T-cell (primary cell): ENCODE results near the gene MAT2A. TPM values are rescaled to one million over a fixed set of nuclear protein-coding genes. Genes with fewer than 3 reads are reported as not detected.

Source experiments
- ATAC-seq, 4 experiments: fragments of 200-7000 bp in 3 of 4; fragments of 150-1000 bp in 1 of 4; cut with Tn5 transposase; replicated peaks in 1 of 4; 1 replicate in 3 of 4; 2 replicates in 1 of 4; pipeline ENCODE4 v1.10.0; 2021; ENCODE audit warnings: moderate library complexity in 3 of 4, mild to moderate bottlenecking in 2 of 4, moderate number of reproducible peaks in 1 of 4
- CTCF ChIA-PET, 2 donors: fragments of 300-600 bp; sonication (Branson Sonifier 250); formaldehyde crosslinking; loops; one replicate each; lab custom pipeline; 2022; ENCODE audit warnings: antibody characterized with exemption in 2 of 2; lab: Charles Lee
- POLR2A ChIA-PET, 2 donors: fragments of 300-600 bp; sonication (Branson Sonifier 250); formaldehyde crosslinking; loops; one replicate each; lab custom pipeline; 2022; ENCODE audit warnings: antibody characterized with exemption in 2 of 2; lab: Charles Lee
- DNase-seq, 35 experiments: peaks; one replicate each; pipeline versions ENCODE4 v3.0.0 to v3.0.0-alpha.2; 2013 to 2023
- H3K27ac ChIP-seq: one replicate; pipeline ENCODE4 v1.5.1; 2013; ENCODE audit warnings: low read length
- H3K27me3 ChIP-seq, 2 experiments: replicated peaks in 1 of 2; 1 replicate in 1 of 2; 2 replicates in 1 of 2; pipeline versions ENCODE4 v1.6.1 to v1.7.0; 2013; ENCODE audit warnings: low read length in 1 of 2, mixed read lengths in 1 of 2; ENCODE audit not compliant: control insufficient read depth in 2 of 2, insufficient read depth in 2 of 2; ENCODE audit errors: extremely low read depth in 1 of 2
- H3K36me3 ChIP-seq, 2 donors: 1 replicate in 1 of 2; 2 replicates in 1 of 2; pipeline versions ENCODE4 v1.6.1 to v1.7.0; 2013; ENCODE audit warnings: low read length in 1 of 2; ENCODE audit not compliant: control insufficient read depth in 2 of 2, insufficient read depth in 1 of 2; ENCODE audit errors: extremely low read depth in 1 of 2
- H3K4me1 ChIP-seq, 2 experiments: 1 replicate in 1 of 2; 2 replicates in 1 of 2; pipeline versions ENCODE4 v1.6.1 to v1.7.0; 2013; ENCODE audit warnings: low read length in 2 of 2, mixed read lengths in 1 of 2; ENCODE audit not compliant: insufficient read depth in 2 of 2, control insufficient read depth in 1 of 2; ENCODE audit errors: extremely low read depth in 1 of 2
- H3K4me3 ChIP-seq, 2 donors: 1 replicate in 1 of 2; 2 replicates in 1 of 2; pipeline versions ENCODE4 v1.5.1 to v1.7.0; 2013; ENCODE audit warnings: mild to moderate bottlenecking in 2 of 2, low read length in 1 of 2, moderate library complexity in 1 of 2; ENCODE audit not compliant: control insufficient read depth in 1 of 2; ENCODE audit errors: extremely low read depth in 1 of 2
- H3K9me3 ChIP-seq: 2 replicates; pipeline ENCODE4 v1.7.0; 2013
- H3K27ac Mint-ChIP-seq, 2 donors: one replicate each; pipeline ENCODE4 v1.8.0; 2020 to 2021; ENCODE audit warnings: mild to moderate bottlenecking in 2 of 2, mixed read lengths in 2 of 2
- H3K27me3 Mint-ChIP-seq, 2 donors: one replicate each; pipeline ENCODE4 v1.8.0; 2021 to 2022; ENCODE audit warnings: mixed read lengths in 2 of 2
- H3K36me3 Mint-ChIP-seq: one replicate; pipeline ENCODE4 v1.8.0; 2021; ENCODE audit warnings: mixed read lengths
- H3K4me1 Mint-ChIP-seq, 3 donors: one replicate each; pipeline ENCODE4 v1.8.0; 2020 to 2022; ENCODE audit warnings: mixed read lengths in 3 of 3, mild to moderate bottlenecking in 1 of 3
- H3K4me3 Mint-ChIP-seq, 3 donors: one replicate each; pipeline ENCODE4 v1.8.0; 2020 to 2022; ENCODE audit warnings: mild to moderate bottlenecking in 3 of 3, mixed read lengths in 3 of 3, moderate library complexity in 3 of 3
- H3K9me3 Mint-ChIP-seq, 3 donors: one replicate each; pipeline ENCODE4 v1.8.0; 2020 to 2022; ENCODE audit warnings: mixed read lengths in 3 of 3
- WGBS: methylation state at CpG from one replicate; pipeline ENCODE4 v1.1.5; 2013; ENCODE audit warnings: missing lambda C conversion rate; ENCODE audit not compliant: insufficient coverage; 5-methylcytosine and 5-hydroxymethylcytosine counted together
- total RNA-seq, 35 experiments: library from RNA in 6 of 35; stranded (reverse) in 6 of 35; fragments of 120-200 nt in 1 of 35; gene quantifications; one replicate each; pipeline versions ENCODE4 v1.2.1 to v1.2.4 and lab custom pipeline; 2013 to 2026

The MAT2A gene
- total RNA-seq (100 to 1,000 TPM; 110 to 184 (median 165) TPM), total RNA-seq (lab: John Stamatoyannopoulos, UW) (95.0 to 2,018 (median 160) reads per million in 29 experiments)
- 119 TPM for total RNA-seq (2013)

DNA sequence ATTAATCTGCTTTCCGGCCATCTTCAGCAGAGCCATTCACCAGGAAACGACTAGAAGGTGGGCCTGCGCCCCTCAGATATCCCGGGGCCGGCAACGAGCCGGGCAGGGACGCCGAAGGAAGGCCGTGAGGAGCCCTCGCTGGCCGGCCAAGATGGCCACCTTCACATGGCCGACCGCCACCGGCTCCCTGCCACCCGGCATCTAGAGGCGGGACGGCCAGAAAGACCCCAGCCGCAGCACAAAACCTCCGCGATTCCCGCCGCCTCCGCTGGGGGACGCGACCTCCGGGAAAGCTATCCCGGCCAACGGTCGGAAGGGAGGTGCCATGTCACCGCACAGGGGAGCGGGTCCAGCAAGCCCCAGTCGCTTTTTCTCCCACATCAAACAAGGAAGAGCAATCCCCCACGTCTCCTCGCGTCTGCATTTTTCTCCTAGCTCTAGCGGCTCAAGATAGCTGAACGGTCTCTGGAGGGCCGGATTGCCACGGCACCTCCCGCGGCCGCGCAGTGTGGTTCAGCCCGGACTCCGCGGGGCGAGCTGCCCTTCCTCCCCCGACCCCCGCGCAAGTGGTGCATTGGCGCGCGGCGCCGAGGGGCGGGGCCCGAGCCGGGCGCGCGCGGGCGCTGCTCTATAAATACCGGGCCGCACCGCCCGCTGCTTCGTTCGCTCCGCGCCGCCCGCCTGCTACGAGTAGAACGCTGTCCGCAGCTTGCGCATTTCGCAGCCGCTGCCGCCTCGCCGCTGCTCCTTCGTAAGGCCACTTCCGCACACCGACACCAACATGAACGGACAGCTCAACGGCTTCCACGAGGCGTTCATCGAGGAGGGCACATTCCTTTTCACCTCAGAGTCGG is at the start of gene MAT2A:
TSS of gene MAT2A (plus strand) at position 662 of the 854 bp plus-strand sequence. CDS start at position 782, 120 bp downstream.
- under 1% methylated on average over 90 of the region's 92 CpGs for WGBS
- H3K4me3 ChIP-seq: peak within 1 kb of the TSS; percentile 97 to 100

DNA sequence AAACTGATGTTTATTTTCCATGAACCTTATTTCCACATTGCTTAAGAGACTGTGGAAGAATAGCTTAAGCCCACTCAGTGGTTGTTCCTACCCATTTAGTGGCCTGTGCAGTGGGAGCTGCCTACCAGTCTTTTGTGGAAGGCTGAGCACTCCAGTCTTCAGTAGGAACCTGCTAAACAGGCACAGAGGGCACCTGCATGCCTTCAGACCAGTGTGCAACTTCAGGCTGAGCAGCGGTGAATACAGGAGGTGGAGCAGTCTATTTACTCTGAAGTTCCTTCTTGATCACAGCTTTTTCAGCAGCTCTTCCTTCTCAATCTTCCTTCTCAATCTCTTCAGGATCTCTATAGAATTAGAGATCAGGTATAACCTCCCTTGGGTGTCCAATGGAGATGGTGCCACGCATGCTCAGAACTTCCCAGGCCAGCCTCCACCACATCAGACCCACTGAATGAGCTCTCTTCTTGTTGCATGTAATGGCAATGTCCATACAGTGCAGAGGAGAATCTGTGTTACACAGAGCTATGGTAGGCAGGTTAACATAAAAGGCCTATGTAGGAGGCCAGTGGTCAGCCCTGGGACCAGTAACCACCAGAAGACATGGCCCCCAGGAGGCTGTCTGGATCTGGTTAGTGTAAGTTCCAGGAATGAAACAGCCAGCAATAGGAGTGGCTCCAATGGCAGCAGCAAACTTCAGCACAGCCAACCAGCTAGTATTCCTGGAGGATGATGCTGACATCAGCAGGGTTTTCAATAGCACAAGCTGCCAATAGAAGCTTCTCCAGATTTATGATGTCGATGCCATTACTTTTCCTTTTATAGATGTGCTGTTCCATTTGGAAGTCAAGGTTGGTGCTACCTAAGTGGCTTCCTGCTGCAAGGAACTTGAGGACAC is 47.9 kb upstream of the MAT2A start:
- DNase-seq: no peak
- no peaks in the 10 kb centered on the region for H3K27me3 Mint-ChIP-seq
- WGBS: 83% methylated on average over 1 of the region's 3 CpGs
- H3K9me3 Mint-ChIP-seq: peaks cover 2 to 5% (median 4%) of the 10 kb centered on the region in 3 donors
- no peak overlapping the region for H3K4me3 ChIP-seq
- H3K4me1 Mint-ChIP-seq: no peaks in the 10 kb centered on the region
- H3K27me3 ChIP-seq: peaks cover 0 to 3% of the 10 kb centered on the region in 2 experiments
- no peak overlapping the region for H3K27ac Mint-ChIP-seq
- no peak overlapping the region for H3K27ac ChIP-seq
- peaks cover 3% of the 10 kb centered on the region for H3K36me3 Mint-ChIP-seq
- POLR2A ChIA-PET: no interaction called here
- H3K4me3 Mint-ChIP-seq: no peak overlapping the region
- H3K9me3 ChIP-seq: no peaks in the 10 kb centered on the region
- CTCF ChIA-PET: no interaction called here
- H3K4me1 ChIP-seq: no peaks in the 10 kb centered on the region
- H3K36me3 ChIP-seq: no peaks in the 10 kb centered on the region
- no peak for ATAC-seq

More for the DNA sequence above, at the start of gene MAT2A:
- Mint-ChIP-seq H3K27me3 (no peaks in the 10 kb centered on the region), H3K4me1 (peaks cover 45 to 49% (median 45%) of the 10 kb centered on the region in 3 donors), H3K4me3 (peak within 1 kb of the TSS; percentile 92 to 96 (median 94)), H3K27ac (peak within 1 kb of the TSS; percentile 93 to 95), H3K36me3 (peaks cover 24% of the 10 kb centered on the region), H3K9me3 (no peaks in the 10 kb centered on the region)
- Histone ChIP-seq H3K36me3 (peaks cover 0 to 29% of the 10 kb centered on the region in 2 donors), H3K9me3 (no peaks in the 10 kb centered on the region), H3K27ac (peak within 1 kb of the TSS; percentile 78), H3K27me3 (no peaks in the 10 kb centered on the region), H3K4me1 (peaks cover 23 to 31% of the 10 kb centered on the region in 2 experiments)
- ATAC-seq (peak; percentile 78 to 84 (median 80)), DNase-seq (peak; percentile 50 to 90 (median 73))
- ChIA-PET CTCF (interaction anchor here (0.6 to 8.7 kb wide), 7 partner anchors 12 to 202 kb away, joined by 3 to 63 read pairs (median 4); partner anchors contain the start of genes GGCX (in 1 of the 2) and SH2D6 (in 1 of the 2)), POLR2A (interaction anchor here (0.5 to 1.3 kb wide), 13 partner anchors 19 to 599 kb away, joined by 3 to 11 read pairs (median 3); partner anchors contain the start of genes GGCX (in 1 of the 2) and TGOLN2 (in 1 of the 2))

DNA sequence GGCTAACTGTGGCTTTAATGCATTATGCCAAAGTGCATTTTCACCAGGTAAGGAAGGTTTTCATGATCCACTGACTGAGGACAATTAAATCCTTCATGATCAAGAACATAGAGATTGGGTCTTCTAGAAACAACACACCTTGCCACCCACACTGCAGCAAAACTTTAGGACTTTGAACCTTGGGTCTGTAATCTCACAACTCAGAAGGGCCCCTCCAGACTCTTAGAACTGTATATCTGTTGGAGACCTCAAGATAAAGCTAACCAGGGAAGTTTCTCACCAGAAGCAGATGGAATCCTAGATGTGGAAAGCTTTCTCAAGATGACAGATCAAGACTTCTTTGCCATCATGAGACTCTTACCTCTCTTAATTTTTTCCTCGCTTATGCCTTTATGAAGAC is 42.5 kb upstream of the MAT2A start:
- H3K4me1 Mint-ChIP-seq: no peaks in the 10 kb centered on the region
- no peaks in the 10 kb centered on the region for H3K36me3 ChIP-seq
- no peaks in the 10 kb centered on the region for H3K36me3 Mint-ChIP-seq
- no peaks in the 10 kb centered on the region for H3K27me3 Mint-ChIP-seq
- WGBS: no CpG with 5 or more reads among the region's 1 CpG
- no peak overlapping the region for H3K27ac Mint-ChIP-seq
- H3K27ac ChIP-seq: no peak overlapping the region
- ChIA-PET CTCF (no interaction called here), POLR2A (no interaction called here)
- ATAC-seq (no peak), DNase-seq (no peak)
- peaks cover 0 to 3% of the 10 kb centered on the region in 2 experiments for H3K27me3 ChIP-seq
- H3K4me3 ChIP-seq: no peak overlapping the region
- H3K9me3 ChIP-seq: no peaks in the 10 kb centered on the region
- H3K4me3 Mint-ChIP-seq: no peak overlapping the region
- H3K4me1 ChIP-seq: no peaks in the 10 kb centered on the region
- peaks cover 0 to 3% (median 0%) of the 10 kb centered on the region in 3 donors for H3K9me3 Mint-ChIP-seq

DNA sequence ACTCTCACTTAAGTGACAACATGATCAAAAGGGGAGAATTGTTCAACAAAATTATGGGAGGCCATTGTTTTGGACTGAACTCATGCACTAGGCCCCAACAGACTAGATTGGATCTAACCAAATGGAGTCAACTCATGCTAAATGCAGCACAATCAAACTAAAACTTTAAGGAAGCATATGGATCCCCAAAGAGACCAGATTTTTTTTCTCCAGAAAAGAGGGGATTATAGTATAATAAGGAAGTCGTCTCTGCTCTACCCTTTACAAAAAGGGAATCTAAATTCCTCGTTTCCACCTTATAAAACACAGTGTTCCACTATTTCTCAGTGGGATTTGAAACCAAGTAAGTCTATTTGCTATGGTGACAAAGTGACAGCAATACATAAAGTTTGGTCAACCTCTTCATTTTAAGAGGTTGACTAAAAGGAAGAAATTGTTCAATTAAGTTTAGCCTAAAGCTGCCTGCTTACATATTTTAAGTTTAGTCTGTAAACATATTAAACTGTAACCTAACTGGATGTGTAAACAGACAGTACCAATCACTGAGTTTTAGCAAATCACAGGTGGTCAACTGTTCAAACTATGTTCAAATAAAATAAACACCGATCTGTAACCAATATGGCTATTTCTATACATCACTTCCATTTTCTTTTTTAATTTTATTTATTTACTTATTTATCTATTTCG is 40.9 kb upstream of the MAT2A start:
- CTCF ChIA-PET: no interaction called here
- POLR2A ChIA-PET: no interaction called here
- peaks cover 0 to 3% (median 0%) of the 10 kb centered on the region in 3 donors for H3K9me3 Mint-ChIP-seq
- H3K36me3 Mint-ChIP-seq: no peaks in the 10 kb centered on the region
- DNase-seq: no peak
- no peak for ATAC-seq
- no peak overlapping the region for H3K27ac Mint-ChIP-seq
- Histone ChIP-seq H3K27ac (no peak overlapping the region), H3K36me3 (no peaks in the 10 kb centered on the region), H3K4me3 (no peak overlapping the region), H3K4me1 (no peaks in the 10 kb centered on the region), H3K9me3 (no peaks in the 10 kb centered on the region), H3K27me3 (peaks cover 0 to 3% of the 10 kb centered on the region in 2 experiments)
- H3K4me1 Mint-ChIP-seq: no peaks in the 10 kb centered on the region
- H3K27me3 Mint-ChIP-seq: no peaks in the 10 kb centered on the region
- no CpG with 5 or more reads among the region's 4 CpGs for WGBS
- H3K4me3 Mint-ChIP-seq: no peak overlapping the region

DNA sequence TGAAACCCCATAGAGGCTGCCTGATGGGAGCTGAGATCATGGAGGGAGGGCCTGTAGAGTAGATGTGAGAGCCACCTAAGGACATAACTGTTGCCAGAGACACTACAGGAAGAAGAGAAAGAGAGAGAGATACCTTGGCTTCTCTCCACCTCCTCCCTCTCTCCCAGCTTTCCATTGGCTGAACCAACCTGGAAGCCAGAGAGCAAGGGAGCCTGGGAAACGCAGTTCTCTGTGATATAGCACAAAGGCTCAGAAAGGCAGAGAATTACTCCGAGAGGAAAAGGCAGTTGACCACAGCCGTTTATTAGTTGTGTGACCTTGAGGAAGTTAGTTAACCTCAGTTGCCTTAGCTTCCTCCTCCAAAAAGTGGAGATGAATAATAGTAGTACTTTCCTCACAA is 37.7 kb upstream of the MAT2A start:
- ChIA-PET CTCF (interaction anchor here in 1 of 2 donors (0.7 kb wide), 1 partner anchor 45 kb away, joined by 3 read pairs; no protein-coding TSS in a partner anchor), POLR2A (interaction anchor here in 1 of 2 donors (0.6 kb wide), 1 partner anchor 45 kb away, joined by 3 read pairs; no protein-coding TSS in a partner anchor)

More for the DNA sequence above, 37.7 kb upstream of the MAT2A start:
- H3K36me3 Mint-ChIP-seq: no peaks in the 10 kb centered on the region
- Histone ChIP-seq H3K4me3 (no peak overlapping the region), H3K9me3 (no peaks in the 10 kb centered on the region), H3K4me1 (no peaks in the 10 kb centered on the region), H3K36me3 (no peaks in the 10 kb centered on the region), H3K27ac (no peak overlapping the region), H3K27me3 (peaks cover 0 to 4% of the 10 kb centered on the region in 2 experiments)
- no peak for ATAC-seq
- WGBS: 73% methylated on average over 2 of the region's 3 CpGs
- H3K9me3 Mint-ChIP-seq: peaks cover 0 to 3% (median 0%) of the 10 kb centered on the region in 3 donors
- H3K4me1 Mint-ChIP-seq: no peaks in the 10 kb centered on the region
- H3K27ac Mint-ChIP-seq: no peak overlapping the region
- no peaks in the 10 kb centered on the region for H3K27me3 Mint-ChIP-seq
- H3K4me3 Mint-ChIP-seq: no peak overlapping the region
- no peak for DNase-seq
